Upper lobe of left lung (tissue), 6 donors: ENCODE data around the gene SCUBE2. TPM values are rescaled to one million over a fixed set of nuclear protein-coding genes. Genes with fewer than 3 reads are reported as not detected.

Experiments
- ATAC-seq, 2 donors: fragments of 200-7000 bp; cut with Tn5 transposase; one replicate each; pipeline ENCODE4 v1.9.1; 2022; ENCODE audit warnings: mild to moderate bottlenecking in 2 of 2, moderate library complexity in 2 of 2; ENCODE audit not compliant: low FRiP score in 2 of 2
- DNase-seq, 2 donors: peaks; one replicate each; pipeline ENCODE4 v3.0.0-alpha.2; 2019 to 2020
- H3K27ac ChIP-seq, 4 donors: fragments of 200-600 bp; sonication (generic); one replicate each; pipeline ENCODE4 v1.5.1; 2016 to 2019
- H3K27me3 ChIP-seq, 4 donors: fragments of 200-600 bp; sonication (generic); one replicate each; pipeline ENCODE4 v1.5.1; 2017 to 2019
- H3K36me3 ChIP-seq, 4 donors: fragments of 200-600 bp; sonication (generic); one replicate each; pipeline ENCODE4 v1.5.1; 2016 to 2019
- H3K4me1 ChIP-seq, 4 donors: fragments of 200-600 bp; sonication (generic); one replicate each; pipeline ENCODE4 v1.5.1; 2018 to 2019
- H3K4me3 ChIP-seq, 4 donors: fragments of 200-600 bp; sonication (generic); one replicate each; pipeline ENCODE4 v1.5.1; 2017 to 2019; ENCODE audit warnings: mild to moderate bottlenecking in 2 of 4, moderate library complexity in 1 of 4
- H3K9me3 ChIP-seq, 4 donors: fragments of 200-600 bp; sonication (generic); one replicate each; pipeline ENCODE4 v1.5.1; 2018 to 2019
- EP300 ChIP-seq, 4 donors: sonication (generic); formaldehyde crosslinking; IDR thresholded peaks; one replicate each; pipeline ENCODE4 v1.5.1; 2017; ENCODE audit warnings: antibody characterized with exemption in 4 of 4, control low read depth in 2 of 4
- POLR2A ChIP-seq, 4 donors: fragments of 450-650 bp; IDR thresholded peaks; one replicate each; pipeline ENCODE4 v1.5.1; 2016 to 2017; ENCODE audit warnings: antibody characterized with exemption in 4 of 4, mild to moderate bottlenecking in 2 of 4
- POLR2AphosphoS5 ChIP-seq, 2 donors: sonication (generic); formaldehyde crosslinking; IDR thresholded peaks; one replicate each; pipeline ENCODE4 v1.5.1; 2017; ENCODE audit warnings: antibody characterized with exemption in 2 of 2
- WGBS, 2 donors: methylation state at CpG; one replicate each; pipeline ENCODE4 v1.1.5; 2017 to 2018; 5-methylcytosine and 5-hydroxymethylcytosine counted together
- total RNA-seq, 6 donors: library from RNA; depleted of rRNA in 4 of 6; stranded (reverse); fragments of >200 nt in 4 of 6; gene quantifications; one replicate each; pipeline versions ENCODE4 v1.1.0 to v1.2.1, GENCODE V29; 2016 to 2021
- TF ChIP-seq, protein P1 (sequence below), 6 experiments: fragments of 450-650 bp in 4 of 6; fragments of 200-600 bp in 2 of 6; sonication (generic) in 2 of 6; IDR thresholded peaks; one replicate each; pipeline ENCODE4 v1.5.1; 2016 to 2019; ENCODE audit warnings: antibody characterized with exemption in 6 of 6
- donor health status: DM: no; HTN: no; CAD: no; lungs with moderate emphysema.
- donor health status: DM: no; HTN: yes; CAD: no; lungs with severe emphysema.

Gene SCUBE2
- total RNA-seq, 6 donors from 2014 or later, result 2.2 to 8.4 (median 4.4) TPM

DNA sequence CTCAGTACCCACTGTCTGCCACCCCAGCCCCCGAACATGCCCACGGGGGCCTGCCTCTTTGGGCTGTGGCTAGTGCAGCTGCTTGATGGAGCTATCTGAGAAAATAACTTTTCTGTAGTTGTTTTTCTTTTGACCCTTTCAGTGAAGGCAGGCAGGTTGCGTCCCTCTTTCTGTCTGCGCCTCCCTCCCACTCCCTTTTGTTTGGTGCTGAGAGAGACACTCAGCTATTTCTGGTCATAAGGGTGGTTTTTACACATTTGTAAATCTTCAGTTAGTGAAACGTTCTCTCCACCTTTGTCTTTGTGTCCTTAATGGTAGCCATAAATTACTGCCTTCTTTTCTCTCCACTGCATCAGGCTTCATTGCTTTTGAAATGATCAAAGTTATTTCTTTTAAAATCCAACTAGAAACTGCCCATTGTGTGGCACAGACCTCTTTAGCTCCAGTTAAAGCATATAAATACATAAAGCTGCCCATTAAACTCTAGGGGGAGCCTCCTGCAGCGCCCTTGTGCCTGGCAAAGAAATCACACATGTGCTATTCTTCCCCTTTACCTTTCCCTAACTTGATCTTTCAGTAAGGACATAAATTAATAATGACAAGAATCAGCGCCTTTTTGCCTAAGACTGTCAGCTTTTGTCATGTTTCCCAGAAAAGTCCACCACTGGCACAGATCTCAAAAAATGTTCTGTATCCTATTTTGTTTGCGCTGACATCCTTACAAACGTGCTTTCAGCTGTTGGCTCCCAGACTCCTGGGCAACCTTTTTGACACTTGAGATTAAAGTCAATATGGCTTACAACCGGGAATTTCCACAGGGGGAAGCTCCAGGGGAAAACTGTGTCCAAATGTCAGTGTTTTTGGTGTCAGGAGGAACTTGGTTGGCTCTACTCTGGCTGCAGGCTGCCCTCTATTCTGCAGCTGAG, 1.7 kb upstream of the SCUBE2 start:
- Histone ChIP-seq H3K36me3 (no peaks in the 10 kb centered on the region), H3K27me3 (peaks cover 0 to 9% (median 2%) of the 10 kb centered on the region in 4 donors), H3K27ac (no peak overlapping the region), H3K4me3 (no peak overlapping the region), H3K4me1 (peaks cover 5 to 18% (median 14%) of the 10 kb centered on the region in 4 donors), H3K9me3 (no peaks in the 10 kb centered on the region)
- ATAC-seq (no peak), DNase-seq (no peak)
- TF ChIP-seq POLR2A (IDR thresholded peaks at IDR 0.05), result no peak
- TF ChIP-seq, protein P1, sequence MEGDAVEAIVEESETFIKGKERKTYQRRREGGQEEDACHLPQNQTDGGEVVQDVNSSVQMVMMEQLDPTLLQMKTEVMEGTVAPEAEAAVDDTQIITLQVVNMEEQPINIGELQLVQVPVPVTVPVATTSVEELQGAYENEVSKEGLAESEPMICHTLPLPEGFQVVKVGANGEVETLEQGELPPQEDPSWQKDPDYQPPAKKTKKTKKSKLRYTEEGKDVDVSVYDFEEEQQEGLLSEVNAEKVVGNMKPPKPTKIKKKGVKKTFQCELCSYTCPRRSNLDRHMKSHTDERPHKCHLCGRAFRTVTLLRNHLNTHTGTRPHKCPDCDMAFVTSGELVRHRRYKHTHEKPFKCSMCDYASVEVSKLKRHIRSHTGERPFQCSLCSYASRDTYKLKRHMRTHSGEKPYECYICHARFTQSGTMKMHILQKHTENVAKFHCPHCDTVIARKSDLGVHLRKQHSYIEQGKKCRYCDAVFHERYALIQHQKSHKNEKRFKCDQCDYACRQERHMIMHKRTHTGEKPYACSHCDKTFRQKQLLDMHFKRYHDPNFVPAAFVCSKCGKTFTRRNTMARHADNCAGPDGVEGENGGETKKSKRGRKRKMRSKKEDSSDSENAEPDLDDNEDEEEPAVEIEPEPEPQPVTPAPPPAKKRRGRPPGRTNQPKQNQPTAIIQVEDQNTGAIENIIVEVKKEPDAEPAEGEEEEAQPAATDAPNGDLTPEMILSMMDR (IDR thresholded peaks at IDR 0.05), result peak in 1 of 6 experiments; percentile 10
- WGBS, 2 donors, result 68 to 70% methylated on average over 10 of the region's 10 CpGs

DNA sequence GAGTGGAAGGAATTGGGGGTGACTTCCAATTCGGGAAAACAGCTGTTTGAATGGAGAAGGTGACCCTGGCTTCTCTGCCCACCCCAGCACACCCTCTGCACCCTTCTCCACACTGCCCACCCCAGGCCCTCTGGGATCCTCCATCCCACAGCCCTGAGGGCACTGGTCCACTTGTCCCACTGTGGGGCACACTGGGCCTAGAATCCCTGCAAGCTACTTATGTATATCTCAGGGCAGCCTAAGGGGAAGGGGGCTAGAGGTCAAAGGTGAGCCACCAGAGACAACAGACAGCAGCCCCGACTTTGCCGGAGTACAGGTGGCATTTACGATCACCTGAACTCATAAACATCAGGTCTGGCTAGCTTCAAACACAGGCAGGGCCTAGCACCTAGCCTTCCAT, 673 bp upstream of the SCUBE2 start:
- no peak for ATAC-seq
- 71 to 90% methylated on average over 4 of the region's 4 CpGs for WGBS, 2 donors
- Histone ChIP-seq H3K27me3 (peaks cover 0 to 9% (median 2%) of the 10 kb centered on the region in 4 donors), H3K9me3 (no peaks in the 10 kb centered on the region), H3K27ac (no peak overlapping the region), H3K4me1 (peaks cover 5 to 18% (median 14%) of the 10 kb centered on the region in 4 donors), H3K36me3 (no peaks in the 10 kb centered on the region), H3K4me3 (peak overlapping the region in 3 of 4 donors; percentile 58 to 63 (median 58))
- DNase-seq, result no peak
- TF ChIP-seq, protein P1 (IDR thresholded peaks at IDR 0.05), result no peak
- TF ChIP-seq POLR2A (IDR thresholded peaks at IDR 0.05), result no peak
- TF ChIP-seq EP300 (IDR thresholded peaks at IDR 0.05), result no peak
- TF ChIP-seq POLR2AphosphoS5 (IDR thresholded peaks at IDR 0.05), result no peak

DNA sequence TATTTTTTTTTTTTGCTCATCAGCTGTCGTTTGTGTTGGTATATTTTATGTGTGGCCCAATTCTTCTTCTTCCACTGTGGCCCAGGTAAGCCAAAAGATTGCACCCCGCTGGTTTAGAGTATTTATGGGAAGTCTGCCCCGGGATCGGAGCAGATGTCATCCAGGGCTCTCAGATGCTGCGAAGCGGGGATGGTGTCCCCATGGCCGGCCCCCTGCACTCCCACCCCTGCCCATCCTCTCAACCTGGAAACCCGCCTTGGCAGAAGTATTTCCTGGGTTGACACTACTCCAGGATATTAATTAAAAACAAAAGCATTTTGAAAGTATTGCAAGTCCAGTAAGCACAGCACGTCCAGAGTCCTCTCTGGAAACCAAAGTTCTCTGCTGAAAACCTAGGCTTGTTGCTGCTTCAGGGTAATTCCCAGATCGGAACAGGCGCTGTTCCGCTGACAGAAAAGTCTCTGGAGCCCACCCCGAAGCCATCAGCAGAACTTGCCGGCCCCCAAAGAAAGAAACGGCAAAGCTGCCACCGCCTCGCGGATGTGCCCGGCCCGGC, 833 bp downstream of the SCUBE2 start:
- H3K27me3 ChIP-seq, result peaks cover 0 to 9% (median 2%) of the 10 kb centered on the region in 4 donors
- ATAC-seq (no peak), DNase-seq (peak in 1 of 2 donors; percentile 34)
- H3K36me3 ChIP-seq, result no peaks in the 10 kb centered on the region
- H3K4me3 ChIP-seq, result peak overlapping the region; percentile 32 to 63 (median 58)
- 35 to 69% methylated on average over 10 to 20 of the region's 20 CpGs for WGBS, 2 donors
- H3K27ac ChIP-seq, result no peak overlapping the region
- H3K9me3 ChIP-seq, result no peaks in the 10 kb centered on the region
- TF ChIP-seq POLR2A (IDR thresholded peaks at IDR 0.05) (no peak), POLR2AphosphoS5 (IDR thresholded peaks at IDR 0.05) (no peak), EP300 (IDR thresholded peaks at IDR 0.05) (no peak)
- TF ChIP-seq, protein P1 (IDR thresholded peaks at IDR 0.05), result no peak
- peaks cover 5 to 18% (median 14%) of the 10 kb centered on the region in 4 donors for H3K4me1 ChIP-seq

DNA sequence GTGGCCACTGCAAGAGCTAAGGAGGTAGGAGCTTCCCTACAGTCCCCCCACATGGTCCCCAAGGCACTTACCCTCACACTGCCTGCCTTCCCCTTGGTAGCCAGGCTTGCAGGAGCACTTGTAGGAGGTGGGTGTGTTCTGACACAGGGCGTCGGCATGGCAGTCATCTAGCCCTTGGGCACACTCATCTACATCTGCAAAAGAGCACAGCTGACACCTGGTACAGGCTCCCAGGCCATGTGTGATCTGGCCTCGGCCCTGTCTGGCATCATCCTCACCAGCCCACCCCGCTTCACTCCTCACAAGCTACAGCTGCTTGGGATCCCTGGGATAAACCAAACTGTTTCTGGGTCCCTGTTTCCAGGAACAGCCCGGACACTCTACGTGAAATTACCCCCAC, 1.8 kb downstream of the SCUBE2 start:
- Histone ChIP-seq H3K27me3 (peaks cover 0 to 9% (median 2%) of the 10 kb centered on the region in 4 donors), H3K27ac (no peak overlapping the region), H3K4me3 (no peak overlapping the region), H3K36me3 (no peaks in the 10 kb centered on the region), H3K9me3 (no peaks in the 10 kb centered on the region), H3K4me1 (peaks cover 5 to 18% (median 14%) of the 10 kb centered on the region in 4 donors)
- 87 to 92% methylated on average over 5 to 6 of the region's 6 CpGs for WGBS, 2 donors
- TF ChIP-seq, protein P1 (IDR thresholded peaks at IDR 0.05), result no peak
- TF ChIP-seq EP300 (IDR thresholded peaks at IDR 0.05), result no peak
- no peak for TF ChIP-seq POLR2AphosphoS5 (IDR thresholded peaks at IDR 0.05)
- TF ChIP-seq POLR2A (IDR thresholded peaks at IDR 0.05), result no peak
- no peak for ATAC-seq
- no peak for DNase-seq
